ENCODE data around the gene CELSR1.
A peak's percentile ranks its signal among the peaks of the same experiment; 100 is the strongest.

CELSR1 gene

GRCh38 chr22:46574993-46575910 lies 37.8 kb upstream of the CELSR1 start:
- H3K4me3 ChIP-seq (ENCODE audit: low read length in 2 of 2): no peak overlapping the region
- peak overlapping the region; percentile 33 for H2AK5ac ChIP-seq (ENCODE audit: low read depth, low read length)
- no peak overlapping the region for H3K14ac ChIP-seq (ENCODE audit: low read length)
- peaks cover 5 to 17% of the 10 kb centered on the region in 2 donors for H3K9me3 ChIP-seq (replicated peaks in 1 of 2; ENCODE audit: control insufficient read depth in 2 of 2, insufficient read depth in 1 of 2, low read depth in 1 of 2, low read length in 2 of 2)
- no peak overlapping the region for H4K8ac ChIP-seq (ENCODE audit: low read depth, low read length)
- H2BK12ac ChIP-seq (ENCODE audit: low read length): no peak overlapping the region
- H3K27ac ChIP-seq (replicated peaks; ENCODE audit: low read length): no peak overlapping the region
- H2BK15ac ChIP-seq (ENCODE audit: low read length): peak overlapping the region; percentile 35
- H3K4ac ChIP-seq (ENCODE audit: low read length): no peak overlapping the region
- no CpG with 5 or more reads among the region's 19 CpGs for WGBS, 2 donors (ENCODE audit: extremely low coverage in 2 of 2, insufficient read length in 2 of 2, insufficient replicate concordance in 1 of 2)
- peak overlapping the region; percentile 39 for H3K18ac ChIP-seq (ENCODE audit: low read length)
- H3K23ac ChIP-seq (ENCODE audit: low read depth, low read length, poor library complexity): no peak overlapping the region
- no peak overlapping the region for H2BK120ac ChIP-seq (ENCODE audit: low read depth, low read length)
- peaks cover 17 to 21% of the 10 kb centered on the region in 2 donors for H3K4me1 ChIP-seq (ENCODE audit: control insufficient read depth in 2 of 2, insufficient read depth in 1 of 2, low read depth in 1 of 2, low read length in 2 of 2)
- no peak overlapping the region for H3K4me2 ChIP-seq (ENCODE audit: insufficient read depth, low read length, poor library complexity, severe bottlenecking)
- no peak overlapping the region for H4K91ac ChIP-seq (ENCODE audit: low read depth, low read length, poor library complexity)
- H2BK5ac ChIP-seq (ENCODE audit: low read length): peak overlapping the region; percentile 77
- H3K9ac ChIP-seq (ENCODE audit: low read depth, low read length, poor library complexity): no peak overlapping the region
- DNase-seq (ENCODE audit: low spot score): no peak
- peaks cover 0 to 29% (median 18%) of the 10 kb centered on the region in 3 experiments for H3K27me3 ChIP-seq (ENCODE audit: control insufficient read depth in 3 of 3, insufficient read depth in 3 of 3, low read depth in 1 of 3, low read length in 3 of 3)
- no peaks in the 10 kb centered on the region for H3K36me3 ChIP-seq (replicated peaks in 1 of 2; ENCODE audit: control insufficient read depth in 2 of 2, insufficient read depth in 2 of 2, low read length in 2 of 2)
- no peak overlapping the region for H2AFZ ChIP-seq (ENCODE audit: low read length)
- H3K79me1 ChIP-seq (ENCODE audit: low read depth, low read length): peaks cover 7% of the 10 kb centered on the region

DNA sequence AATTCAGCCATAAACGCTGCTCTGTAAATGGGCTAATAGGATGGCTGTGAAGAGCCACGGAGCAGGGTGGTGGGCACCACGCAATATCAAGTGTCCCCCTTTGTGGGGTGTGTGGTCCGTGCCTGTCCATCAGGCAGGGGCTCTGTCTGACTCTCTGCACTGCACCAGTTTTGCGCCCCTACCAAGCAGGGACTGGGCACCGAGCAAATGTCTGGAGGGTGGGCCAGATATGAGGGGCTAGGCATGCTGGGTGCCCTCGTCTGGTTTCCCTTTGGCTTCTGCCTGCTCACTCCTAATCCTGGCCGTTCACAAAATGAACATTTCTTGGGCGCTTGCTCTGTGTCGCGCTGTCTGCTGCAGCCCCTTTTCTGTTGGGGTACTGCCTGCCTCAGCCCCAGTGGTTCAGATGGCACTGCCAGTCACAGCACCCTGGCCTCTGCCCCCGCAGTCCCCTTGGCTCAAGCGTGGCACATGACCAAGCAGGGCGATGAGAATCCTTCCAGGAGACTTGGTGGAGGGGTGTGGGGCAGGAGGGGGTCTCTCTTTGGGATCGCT lies 37.1 kb upstream of the CELSR1 start:
- no peak for DNase-seq (ENCODE audit: low spot score)
- Histone ChIP-seq H3K9me3 (replicated peaks in 1 of 2; ENCODE audit: control insufficient read depth in 2 of 2, insufficient read depth in 1 of 2, low read depth in 1 of 2, low read length in 2 of 2) (peaks cover 5 to 17% of the 10 kb centered on the region in 2 donors), H2BK12ac (ENCODE audit: low read length) (no peak overlapping the region), H3K14ac (ENCODE audit: low read length) (no peak overlapping the region), H3K18ac (ENCODE audit: low read length) (peak overlapping the region; percentile 11), H2AFZ (ENCODE audit: low read length) (no peak overlapping the region), H3K23ac (ENCODE audit: low read depth, low read length, poor library complexity) (no peak overlapping the region), H2AK5ac (ENCODE audit: low read depth, low read length) (no peak overlapping the region), H3K4ac (ENCODE audit: low read length) (no peak overlapping the region), H3K27me3 (ENCODE audit: control insufficient read depth in 3 of 3, insufficient read depth in 3 of 3, low read depth in 1 of 3, low read length in 3 of 3) (peaks cover 0 to 29% (median 18%) of the 10 kb centered on the region in 3 experiments), H3K36me3 (replicated peaks in 1 of 2; ENCODE audit: control insufficient read depth in 2 of 2, insufficient read depth in 2 of 2, low read length in 2 of 2) (no peaks in the 10 kb centered on the region), H3K4me1 (ENCODE audit: control insufficient read depth in 2 of 2, insufficient read depth in 1 of 2, low read depth in 1 of 2, low read length in 2 of 2) (peaks cover 17 to 18% of the 10 kb centered on the region in 2 donors), H2BK15ac (ENCODE audit: low read length) (peak overlapping the region; percentile 35), H3K27ac (replicated peaks; ENCODE audit: low read length) (no peak overlapping the region), H3K9ac (ENCODE audit: low read depth, low read length, poor library complexity) (no peak overlapping the region), H2BK5ac (ENCODE audit: low read length) (no peak overlapping the region), H3K4me3 (ENCODE audit: low read length in 2 of 2) (no peak overlapping the region), H2BK120ac (ENCODE audit: low read depth, low read length) (no peak overlapping the region), H4K91ac (ENCODE audit: low read depth, low read length, poor library complexity) (no peak overlapping the region), H4K8ac (ENCODE audit: low read depth, low read length) (no peak overlapping the region), H3K4me2 (ENCODE audit: insufficient read depth, low read length, poor library complexity, severe bottlenecking) (no peak overlapping the region), H3K79me1 (ENCODE audit: low read depth, low read length) (peaks cover 7% of the 10 kb centered on the region)
- no CpG with 5 or more reads among the region's 15 CpGs for WGBS, 2 donors (ENCODE audit: extremely low coverage in 2 of 2, insufficient read length in 2 of 2, insufficient replicate concordance in 1 of 2)

DNA sequence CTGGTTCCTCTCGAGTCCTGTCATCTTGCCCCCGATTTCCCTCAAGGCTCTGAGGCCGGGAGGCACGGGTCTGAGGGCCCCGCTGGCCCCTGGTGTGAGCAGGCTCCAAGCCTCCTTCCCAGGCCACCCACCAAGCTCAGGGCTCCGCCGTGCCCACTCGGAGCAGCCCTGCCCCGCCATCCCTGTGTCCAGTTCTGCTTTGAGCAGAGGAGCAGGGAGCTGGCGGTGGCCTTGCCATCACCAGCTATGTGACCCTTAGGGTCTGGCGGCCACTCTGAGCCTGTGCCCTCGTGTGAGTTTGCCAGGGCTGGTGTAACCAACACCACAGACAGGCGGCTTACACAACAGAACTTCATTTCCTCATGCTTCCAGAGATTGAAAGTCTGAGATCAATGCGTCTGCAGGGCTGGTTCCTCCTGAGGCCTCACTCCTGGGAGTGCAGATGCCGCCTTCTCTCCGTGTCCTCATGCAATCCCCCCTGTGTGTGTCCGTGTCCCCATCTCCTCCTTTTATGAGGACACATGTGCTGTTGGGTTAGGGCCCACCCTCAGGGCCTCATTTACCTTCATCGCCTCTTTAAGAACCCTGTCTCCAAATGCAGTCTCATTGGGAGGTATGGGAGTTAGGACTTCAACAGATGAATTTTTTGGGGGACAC lies 36.5 kb upstream of the CELSR1 start:
- H3K4ac ChIP-seq (ENCODE audit: low read length): no peak overlapping the region
- no peak overlapping the region for H2AFZ ChIP-seq (ENCODE audit: low read length)
- H2BK15ac ChIP-seq (ENCODE audit: low read length): peak overlapping the region; percentile 62
- H3K9ac ChIP-seq (ENCODE audit: low read depth, low read length, poor library complexity): no peak overlapping the region
- peaks cover 5 to 17% of the 10 kb centered on the region in 2 donors for H3K9me3 ChIP-seq (replicated peaks in 1 of 2; ENCODE audit: control insufficient read depth in 2 of 2, insufficient read depth in 1 of 2, low read depth in 1 of 2, low read length in 2 of 2)
- WGBS, 2 donors (ENCODE audit: extremely low coverage in 2 of 2, insufficient read length in 2 of 2, insufficient replicate concordance in 1 of 2): no CpG with 5 or more reads among the region's 18 CpGs
- H3K36me3 ChIP-seq (replicated peaks in 1 of 2; ENCODE audit: control insufficient read depth in 2 of 2, insufficient read depth in 2 of 2, low read length in 2 of 2): no peaks in the 10 kb centered on the region
- H3K27ac ChIP-seq (replicated peaks; ENCODE audit: low read length): no peak overlapping the region
- H3K4me2 ChIP-seq (ENCODE audit: insufficient read depth, low read length, poor library complexity, severe bottlenecking): no peak overlapping the region
- H3K23ac ChIP-seq (ENCODE audit: low read depth, low read length, poor library complexity): no peak overlapping the region
- no peak for DNase-seq (ENCODE audit: low spot score)
- no peak overlapping the region for H4K8ac ChIP-seq (ENCODE audit: low read depth, low read length)
- H3K4me1 ChIP-seq (ENCODE audit: control insufficient read depth in 2 of 2, insufficient read depth in 1 of 2, low read depth in 1 of 2, low read length in 2 of 2): peaks cover 15 to 17% of the 10 kb centered on the region in 2 donors
- no peak overlapping the region for H4K91ac ChIP-seq (ENCODE audit: low read depth, low read length, poor library complexity)
- H3K79me1 ChIP-seq (ENCODE audit: low read depth, low read length): peaks cover 7% of the 10 kb centered on the region
- no peak overlapping the region for H2BK5ac ChIP-seq (ENCODE audit: low read length)
- H2BK12ac ChIP-seq (ENCODE audit: low read length): no peak overlapping the region
- H2AK5ac ChIP-seq (ENCODE audit: low read depth, low read length): peak overlapping the region; percentile 41
- H3K27me3 ChIP-seq (ENCODE audit: control insufficient read depth in 3 of 3, insufficient read depth in 3 of 3, low read depth in 1 of 3, low read length in 3 of 3): peaks cover 0 to 29% (median 18%) of the 10 kb centered on the region in 3 experiments
- no peak overlapping the region for H3K18ac ChIP-seq (ENCODE audit: low read length)
- no peak overlapping the region for H3K4me3 ChIP-seq (ENCODE audit: low read length in 2 of 2)
- peak overlapping the region; percentile 23 for H3K14ac ChIP-seq (ENCODE audit: low read length)
- H2BK120ac ChIP-seq (ENCODE audit: low read depth, low read length): no peak overlapping the region

Measured in neuronal stem cell (in vitro differentiated cells).